Measurements from ENCODE around the gene TBC1D5. TPM values are rescaled to one million over a fixed set of nuclear protein-coding genes. Genes with fewer than 3 reads are reported as not detected.

Gene TBC1D5
- total and polyA plus RNA-seq, 7 donors = 7.2 to 82.3 (median 43.7) TPM

DNA sequence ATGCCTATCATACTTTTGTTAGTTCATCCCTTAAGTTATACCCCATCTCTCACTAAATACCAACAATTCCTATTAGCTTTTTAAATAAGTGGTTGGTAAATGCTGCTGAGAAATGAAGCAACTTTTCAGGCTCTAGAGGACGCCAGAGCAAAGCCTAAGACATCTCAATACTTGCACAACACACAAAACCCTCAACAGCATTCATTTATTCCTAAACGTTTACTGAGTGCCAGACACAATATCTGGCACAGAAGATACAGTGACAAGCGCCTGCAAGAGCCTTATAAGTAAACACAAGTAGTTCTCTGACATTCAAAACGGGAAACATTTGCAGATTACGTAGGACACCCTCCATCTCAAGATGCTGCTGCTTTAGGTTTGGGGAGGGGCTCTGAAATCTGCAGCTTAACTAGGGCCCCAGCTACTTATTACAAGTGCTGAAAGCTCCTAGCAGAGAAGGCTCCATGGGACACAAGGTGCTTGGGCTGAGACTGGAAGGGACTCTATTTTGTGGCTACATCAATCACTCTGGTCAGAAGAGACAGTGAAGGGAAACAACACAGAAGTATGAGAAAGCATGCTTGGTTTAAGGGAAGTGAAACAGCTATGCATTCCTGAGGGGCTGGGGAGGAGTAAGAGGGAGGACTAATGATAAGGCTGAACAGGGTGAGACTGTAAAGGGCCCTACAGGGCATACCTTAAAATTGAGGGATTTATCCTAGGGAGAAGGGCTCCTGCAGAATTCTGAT is 546.4 kb downstream of the TBC1D5 start:
- Histone ChIP-seq H3K27me3 (no peaks in the 10 kb centered on the region), H3K27ac (no peak overlapping the region), H3K36me3 (peaks cover 0 to under 1% (median 0%) of the 10 kb centered on the region in 4 donors), H3K9me3 (no peaks in the 10 kb centered on the region), H3K4me1 (peaks cover 0 to 21% (median 6%) of the 10 kb centered on the region in 4 donors), H3K4me3 (no peak overlapping the region)
- no peak for TF ChIP-seq EP300 (IDR thresholded peaks at IDR 0.05)
- no peak for TF ChIP-seq POLR2A (IDR thresholded peaks at IDR 0.05)
- TF ChIP-seq, protein P1, sequence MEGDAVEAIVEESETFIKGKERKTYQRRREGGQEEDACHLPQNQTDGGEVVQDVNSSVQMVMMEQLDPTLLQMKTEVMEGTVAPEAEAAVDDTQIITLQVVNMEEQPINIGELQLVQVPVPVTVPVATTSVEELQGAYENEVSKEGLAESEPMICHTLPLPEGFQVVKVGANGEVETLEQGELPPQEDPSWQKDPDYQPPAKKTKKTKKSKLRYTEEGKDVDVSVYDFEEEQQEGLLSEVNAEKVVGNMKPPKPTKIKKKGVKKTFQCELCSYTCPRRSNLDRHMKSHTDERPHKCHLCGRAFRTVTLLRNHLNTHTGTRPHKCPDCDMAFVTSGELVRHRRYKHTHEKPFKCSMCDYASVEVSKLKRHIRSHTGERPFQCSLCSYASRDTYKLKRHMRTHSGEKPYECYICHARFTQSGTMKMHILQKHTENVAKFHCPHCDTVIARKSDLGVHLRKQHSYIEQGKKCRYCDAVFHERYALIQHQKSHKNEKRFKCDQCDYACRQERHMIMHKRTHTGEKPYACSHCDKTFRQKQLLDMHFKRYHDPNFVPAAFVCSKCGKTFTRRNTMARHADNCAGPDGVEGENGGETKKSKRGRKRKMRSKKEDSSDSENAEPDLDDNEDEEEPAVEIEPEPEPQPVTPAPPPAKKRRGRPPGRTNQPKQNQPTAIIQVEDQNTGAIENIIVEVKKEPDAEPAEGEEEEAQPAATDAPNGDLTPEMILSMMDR (IDR thresholded peaks at IDR 0.05) = no peak
- TF ChIP-seq POLR2AphosphoS5 (IDR thresholded peaks at IDR 0.05) = no peak
- WGBS, 2 donors = 62 to 75% methylated on average over 5 of the region's 5 CpGs
- intact Hi-C loops (cut with DNase I) = no loop called here
- DNase-seq = no peak

DNA sequence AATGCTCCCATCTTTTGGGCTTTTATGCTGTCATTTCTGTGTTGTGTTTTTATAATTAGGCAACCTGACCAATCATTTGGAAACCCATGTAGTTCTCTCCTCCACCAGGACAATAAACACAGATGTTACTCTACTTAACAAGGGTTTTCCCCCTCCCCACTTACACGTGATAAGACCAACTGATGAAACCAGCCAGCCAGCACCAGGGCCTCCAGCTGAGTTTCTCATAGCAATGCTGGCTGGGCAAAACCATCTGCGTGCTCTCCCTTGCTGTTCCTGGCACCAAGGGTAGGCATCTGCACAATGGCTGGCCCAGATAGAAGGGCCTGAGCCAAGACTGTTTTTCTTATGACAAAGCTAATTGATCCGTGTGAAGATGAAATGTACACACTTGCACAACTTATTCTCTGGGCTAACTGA is 547.2 kb downstream of the TBC1D5 start:
- H3K9me3 ChIP-seq = no peaks in the 10 kb centered on the region
- no peak overlapping the region for H3K4me3 ChIP-seq
- no peaks in the 10 kb centered on the region for H3K36me3 ChIP-seq
- intact Hi-C loops (cut with DNase I) = no loop called here
- WGBS, 2 donors = 51 to 60% methylated on average over 3 of the region's 3 CpGs
- TF ChIP-seq EP300 (IDR thresholded peaks at IDR 0.05) (no peak), POLR2A (IDR thresholded peaks at IDR 0.05) (no peak)
- H3K27ac ChIP-seq = no peak overlapping the region
- H3K4me1 ChIP-seq = peaks cover 0 to 26% (median 6%) of the 10 kb centered on the region in 4 donors
- no peak for DNase-seq
- no peaks in the 10 kb centered on the region for H3K27me3 ChIP-seq

DNA sequence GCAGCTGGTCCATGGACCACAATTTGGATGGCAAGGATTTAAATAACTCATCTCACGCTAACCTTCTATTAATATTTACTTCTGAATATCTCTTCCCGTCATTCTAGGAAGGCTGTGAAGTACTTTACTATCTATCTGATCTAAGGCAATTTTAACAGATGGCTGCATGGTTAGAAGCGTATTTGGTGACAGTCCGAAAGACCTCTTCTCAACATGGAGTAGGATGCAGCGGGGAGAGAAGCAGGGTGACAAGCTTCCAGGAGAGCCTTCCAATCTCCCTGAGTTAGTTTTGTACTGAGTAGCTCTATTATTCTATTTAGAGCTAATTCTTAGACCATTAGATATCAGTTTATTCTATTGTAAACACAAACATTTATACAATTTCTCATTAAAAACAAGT is 548.3 kb downstream of the TBC1D5 start:
- Histone ChIP-seq H3K27me3 (no peaks in the 10 kb centered on the region), H3K9me3 (no peaks in the 10 kb centered on the region), H3K27ac (no peak overlapping the region), H3K4me3 (no peak overlapping the region), H3K4me1 (peaks cover 0 to 26% (median 6%) of the 10 kb centered on the region in 4 donors), H3K36me3 (no peaks in the 10 kb centered on the region)
- no peak for DNase-seq
- no peak for TF ChIP-seq POLR2AphosphoS5 (IDR thresholded peaks at IDR 0.05)
- TF ChIP-seq, protein P1 (IDR thresholded peaks at IDR 0.05) = no peak
- TF ChIP-seq POLR2A (IDR thresholded peaks at IDR 0.05) = no peak
- TF ChIP-seq EP300 (IDR thresholded peaks at IDR 0.05) = no peak
- WGBS, 2 donors = 95% methylated on average over 5 of the region's 5 CpGs
- intact Hi-C loops (cut with DNase I) = no loop called here

DNA sequence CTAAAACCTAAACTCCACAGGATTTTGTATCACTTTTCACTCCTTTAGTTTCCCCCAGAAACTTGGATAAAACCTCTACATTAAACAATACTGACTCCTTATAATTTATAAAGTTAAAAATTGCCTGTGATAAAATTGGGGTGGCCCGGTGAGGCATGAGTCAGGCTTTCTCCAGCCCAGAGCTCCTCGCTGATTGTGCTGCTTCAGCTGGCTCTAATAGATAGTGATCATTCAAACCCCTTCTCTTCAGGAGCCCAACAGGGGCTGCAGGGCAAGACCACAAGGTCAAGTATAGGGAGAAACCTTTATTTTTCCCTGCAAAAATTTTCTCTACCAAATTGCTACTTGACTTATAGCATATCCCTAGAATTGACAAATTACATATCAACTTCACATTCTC is 549.4 kb downstream of the TBC1D5 start:
- 89 to 96% methylated on average over 2 of the region's 2 CpGs for WGBS, 2 donors
- Histone ChIP-seq H3K27me3 (no peaks in the 10 kb centered on the region), H3K4me1 (peaks cover 0 to 34% (median 8%) of the 10 kb centered on the region in 4 donors), H3K27ac (no peak overlapping the region), H3K9me3 (no peaks in the 10 kb centered on the region), H3K36me3 (no peaks in the 10 kb centered on the region), H3K4me3 (no peak overlapping the region)
- intact Hi-C loops (cut with DNase I) = no loop called here
- TF ChIP-seq EP300 (IDR thresholded peaks at IDR 0.05) = no peak
- TF ChIP-seq, protein P1 (IDR thresholded peaks at IDR 0.05) = no peak
- no peak for TF ChIP-seq POLR2AphosphoS5 (IDR thresholded peaks at IDR 0.05)
- no peak for TF ChIP-seq POLR2A (IDR thresholded peaks at IDR 0.05)
- no peak for DNase-seq

DNA sequence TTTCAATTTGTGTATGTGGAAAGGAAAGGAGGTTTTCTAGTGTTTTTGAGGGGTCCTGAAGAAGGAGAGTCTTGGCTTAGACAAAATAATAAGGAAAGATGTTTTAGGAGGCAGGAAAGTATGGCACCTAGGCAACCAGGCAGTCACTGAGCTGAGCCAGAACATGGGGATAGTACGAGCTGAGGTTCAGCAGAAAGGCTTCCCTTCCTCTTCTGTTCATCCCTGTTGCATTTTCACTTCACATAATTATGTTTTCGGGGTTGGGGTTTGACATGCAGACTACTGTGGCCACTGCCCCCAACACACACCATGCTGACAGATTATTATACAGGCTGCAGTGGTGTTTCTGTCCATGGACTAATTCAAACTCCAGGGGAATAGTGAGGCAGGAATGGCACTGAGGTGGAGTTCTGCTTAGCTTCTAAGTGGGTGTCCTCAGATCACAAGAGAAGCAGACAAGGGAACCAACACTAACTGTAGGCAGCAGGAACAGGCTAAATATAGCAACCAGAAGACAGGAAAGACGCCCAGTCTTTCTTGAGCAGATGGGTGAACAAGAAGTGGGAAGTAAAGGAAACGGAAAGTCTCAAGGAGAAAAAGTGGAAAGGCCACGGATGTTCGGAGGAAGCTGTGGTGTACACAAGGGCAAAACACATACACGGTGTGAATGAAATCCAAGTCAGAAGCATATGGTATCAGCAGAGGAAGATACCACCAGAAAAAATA is 551.9 kb downstream of the TBC1D5 start:
- no peak overlapping the region for H3K27ac ChIP-seq
- H3K9me3 ChIP-seq = no peaks in the 10 kb centered on the region
- intact Hi-C loops (cut with DNase I) = no loop called here
- H3K4me3 ChIP-seq = no peak overlapping the region
- WGBS, 2 donors = 70 to 90% methylated on average over 7 of the region's 7 CpGs
- peaks cover 0 to 24% (median 3%) of the 10 kb centered on the region in 4 donors for H3K4me1 ChIP-seq
- no peak for DNase-seq
- no peaks in the 10 kb centered on the region for H3K27me3 ChIP-seq
- TF ChIP-seq, protein P1 (IDR thresholded peaks at IDR 0.05) = no peak
- TF ChIP-seq POLR2AphosphoS5 (IDR thresholded peaks at IDR 0.05) = peak in 1 of 4 donors; percentile 9
- no peak for TF ChIP-seq POLR2A (IDR thresholded peaks at IDR 0.05)
- no peaks in the 10 kb centered on the region for H3K36me3 ChIP-seq

Data from sigmoid colon (tissue), 7 donors.